Sigmoid colon (tissue), 7 donors: ENCODE data around the gene TCF25. TPM values are rescaled to one million over a fixed set of nuclear protein-coding genes. Genes with fewer than 3 reads are reported as not detected.

ENCODE experiments used
- DNase-seq: peaks from one replicate; pipeline ENCODE4 v3.0.0-alpha.2; 2019
- H3K27ac ChIP-seq, 4 donors: fragments of 200-600 bp; sonication (generic); one replicate each; pipeline ENCODE4 v1.5.1; 2016 to 2019; ENCODE audit warnings: mild to moderate bottlenecking in 1 of 4
- H3K27me3 ChIP-seq, 3 donors: fragments of 200-600 bp; sonication (generic); one replicate each; pipeline ENCODE4 v1.5.1; 2019; ENCODE audit warnings: mild to moderate bottlenecking in 1 of 3
- H3K36me3 ChIP-seq, 4 donors: fragments of 200-600 bp; sonication (generic); one replicate each; pipeline ENCODE4 v1.5.1; 2016 to 2019
- H3K4me1 ChIP-seq, 4 donors: fragments of 200-600 bp; sonication (generic); one replicate each; pipeline ENCODE4 v1.5.1; 2017 to 2019
- H3K4me3 ChIP-seq, 4 donors: fragments of 200-600 bp; sonication (generic); one replicate each; pipeline ENCODE4 v1.5.1; 2017 to 2019; ENCODE audit warnings: mild to moderate bottlenecking in 2 of 4, moderate library complexity in 1 of 4
- H3K9me3 ChIP-seq, 4 donors: fragments of 200-600 bp in 3 of 4; sonication (generic) in 3 of 4; one replicate each; pipeline versions ENCODE4 v1.5.1 to v1.6.1; 2013 to 2019
- CTCF ChIP-seq, 4 experiments: fragments of 450-650 bp in 3 of 4; fragments of 200-600 bp in 1 of 4; IDR thresholded peaks; one replicate each; pipeline ENCODE4 v1.5.1; 2016 to 2019; ENCODE audit warnings: antibody characterized with exemption in 4 of 4, mild to moderate bottlenecking in 3 of 4, moderate library complexity in 2 of 4
- EP300 ChIP-seq, 4 donors: sonication (generic); formaldehyde crosslinking; IDR thresholded peaks; one replicate each; pipeline ENCODE4 v1.6.1; 2017; ENCODE audit warnings: antibody characterized with exemption in 4 of 4
- POLR2A ChIP-seq, 2 donors: fragments of 450-650 bp; IDR thresholded peaks; one replicate each; pipeline ENCODE4 v1.6.1; 2016; ENCODE audit warnings: antibody characterized with exemption in 2 of 2, mild to moderate bottlenecking in 2 of 2, moderate library complexity in 2 of 2
- POLR2AphosphoS5 ChIP-seq, 4 donors: sonication (generic); formaldehyde crosslinking; IDR thresholded peaks; one replicate each; pipeline ENCODE4 v1.6.1; 2017; ENCODE audit warnings: antibody characterized with exemption in 4 of 4
- WGBS, 2 donors: extraction: QIAGEN DNeasy Blood & Tissue Kit; methylation state at CpG; one replicate each; pipeline ENCODE4 v1.1.7; 2013; 5-methylcytosine and 5-hydroxymethylcytosine counted together
- intact Hi-C: fragments of 100-400 bp; cut with DNase I; formaldehyde crosslinking; loops from one replicate; pipeline ENCODE4 v1.15.1; 2023
- polyA plus RNA-seq, 3 donors: library from polyadenylated mRNA; stranded (reverse); fragments of 200-250 nt; gene quantifications; one replicate each; pipeline ENCODE4 v1.2.3, GENCODE V29; 2013
- total RNA-seq, 4 donors: library from RNA; depleted of rRNA; stranded (reverse); fragments of >200 nt; gene quantifications; one replicate each; pipeline ENCODE4 v1.1.0, GENCODE V29; 2016
- donor health status: healthy with polysubstance abuse.
- donor health status: Bipolar disorder and iron deficiency.
- donor health status: healthy.

The TCF25 gene
- total and polyA plus RNA-seq, 7 donors: 89.7 to 244 (median 132) TPM

- Histone ChIP-seq H3K27me3 (no peaks in the 10 kb centered on the region), H3K27ac (no peak overlapping the region), H3K4me3 (no peak overlapping the region), H3K36me3 (peaks cover 0 to 29% (median 0%) of the 10 kb centered on the region in 4 donors), H3K4me1 (peaks cover 0 to 22% (median 18%) of the 10 kb centered on the region in 4 donors), H3K9me3 (no peaks in the 10 kb centered on the region)
- TF ChIP-seq EP300 (IDR thresholded peaks at IDR 0.05): no peak
- no peak for TF ChIP-seq CTCF (IDR thresholded peaks at IDR 0.05)
- TF ChIP-seq POLR2AphosphoS5 (IDR thresholded peaks at IDR 0.05): no peak
- TF ChIP-seq POLR2A (IDR thresholded peaks at IDR 0.05): no peak
- DNase-seq: no peak
- WGBS, 2 donors: 32 to 79% methylated on average over 12 of the region's 12 CpGs
- intact Hi-C loops: no loop called here
Observed at GRCh38 chr16:89952049-89952448, 78.7 kb downstream of the TCF25 start.

- no peak overlapping the region for H3K27ac ChIP-seq
- peaks cover 0 to 20% (median 17%) of the 10 kb centered on the region in 4 donors for H3K4me1 ChIP-seq
- H3K9me3 ChIP-seq: no peaks in the 10 kb centered on the region
- DNase-seq: no peak
- TF ChIP-seq POLR2AphosphoS5 (IDR thresholded peaks at IDR 0.05): no peak
- no peak for TF ChIP-seq EP300 (IDR thresholded peaks at IDR 0.05)
- TF ChIP-seq POLR2A (IDR thresholded peaks at IDR 0.05): no peak
- TF ChIP-seq CTCF (IDR thresholded peaks at IDR 0.05): no peak
- 90 to 93% methylated on average over 6 of the region's 6 CpGs for WGBS, 2 donors
- H3K36me3 ChIP-seq: peaks cover 0 to 34% (median 2%) of the 10 kb centered on the region in 4 donors
- no peak overlapping the region for H3K4me3 ChIP-seq
- intact Hi-C loops: no loop called here
- H3K27me3 ChIP-seq: no peaks in the 10 kb centered on the region
Observed at GRCh38 chr16:89952551-89952950, 79.2 kb downstream of the TCF25 start.

- Histone ChIP-seq H3K36me3 (peaks cover 0 to 46% (median 5%) of the 10 kb centered on the region in 4 donors), H3K27ac (no peak overlapping the region), H3K4me3 (no peak overlapping the region), H3K27me3 (no peaks in the 10 kb centered on the region), H3K4me1 (peaks cover 0 to 11% (median 9%) of the 10 kb centered on the region in 4 donors), H3K9me3 (no peaks in the 10 kb centered on the region)
- no peak for DNase-seq
- intact Hi-C loops: no loop called here
- 78 to 92% methylated on average over 11 of the region's 11 CpGs for WGBS, 2 donors
- TF ChIP-seq POLR2A (IDR thresholded peaks at IDR 0.05): no peak
- no peak for TF ChIP-seq CTCF (IDR thresholded peaks at IDR 0.05)
- no peak for TF ChIP-seq EP300 (IDR thresholded peaks at IDR 0.05)
- no peak for TF ChIP-seq POLR2AphosphoS5 (IDR thresholded peaks at IDR 0.05)
Observed at GRCh38 chr16:89953671-89954406, 80.4 kb downstream of the TCF25 start.

GRCh38 chr16:89954462-89954861 lies 81.1 kb downstream of the TCF25 start:
- H3K4me1 ChIP-seq: peaks cover 0 to 7% (median 5%) of the 10 kb centered on the region in 4 donors
- no peaks in the 10 kb centered on the region for H3K27me3 ChIP-seq
- H3K9me3 ChIP-seq: no peaks in the 10 kb centered on the region
- H3K4me3 ChIP-seq: no peak overlapping the region
- intact Hi-C loops: no loop called here
- DNase-seq: no peak
- no peak overlapping the region for H3K27ac ChIP-seq
- 91 to 93% methylated on average over 15 of the region's 15 CpGs for WGBS, 2 donors
- peaks cover 0 to 53% (median 7%) of the 10 kb centered on the region in 4 donors for H3K36me3 ChIP-seq
- no peak for TF ChIP-seq EP300 (IDR thresholded peaks at IDR 0.05)

- Histone ChIP-seq H3K4me3 (no peak overlapping the region), H3K9me3 (no peaks in the 10 kb centered on the region), H3K27me3 (no peaks in the 10 kb centered on the region), H3K4me1 (peaks cover 0 to under 1% (median 0%) of the 10 kb centered on the region in 4 donors), H3K36me3 (peaks cover 0 to 59% (median 9%) of the 10 kb centered on the region in 4 donors), H3K27ac (no peak overlapping the region)
- DNase-seq: no peak
- intact Hi-C loops: no loop called here
- TF ChIP-seq EP300 (IDR thresholded peaks at IDR 0.05) (no peak), POLR2AphosphoS5 (IDR thresholded peaks at IDR 0.05) (no peak)
- WGBS, 2 donors: 93 to 95% methylated on average over 15 of the region's 15 CpGs
Observed at GRCh38 chr16:89955001-89955685, 81.8 kb downstream of the TCF25 start.
